T-cell (primary cell): ENCODE results near the gene RGL1. TPM values are rescaled to one million over a fixed set of nuclear protein-coding genes. Genes with fewer than 3 reads are reported as not detected.
A peak's percentile ranks its signal among the peaks of the same experiment; 100 is the strongest.

Experiments
- ATAC-seq, 4 experiments: fragments of 200-7000 bp in 3 of 4; fragments of 150-1000 bp in 1 of 4; cut with Tn5 transposase; replicated peaks in 1 of 4; 1 replicate in 3 of 4; 2 replicates in 1 of 4; pipeline ENCODE4 v1.10.0; 2021; ENCODE audit warnings: moderate library complexity in 3 of 4, mild to moderate bottlenecking in 2 of 4, moderate number of reproducible peaks in 1 of 4
- CTCF ChIA-PET, 2 donors: fragments of 300-600 bp; sonication (Branson Sonifier 250); formaldehyde crosslinking; loops; one replicate each; lab custom pipeline; 2022; ENCODE audit warnings: antibody characterized with exemption in 2 of 2; lab: Charles Lee
- POLR2A ChIA-PET, 2 donors: fragments of 300-600 bp; sonication (Branson Sonifier 250); formaldehyde crosslinking; loops; one replicate each; lab custom pipeline; 2022; ENCODE audit warnings: antibody characterized with exemption in 2 of 2; lab: Charles Lee
- DNase-seq, 35 experiments: peaks; one replicate each; pipeline versions ENCODE4 v3.0.0 to v3.0.0-alpha.2; 2013 to 2023
- H3K27ac ChIP-seq: one replicate; pipeline ENCODE4 v1.5.1; 2013; ENCODE audit warnings: low read length
- H3K27me3 ChIP-seq, 2 experiments: replicated peaks in 1 of 2; 1 replicate in 1 of 2; 2 replicates in 1 of 2; pipeline versions ENCODE4 v1.6.1 to v1.7.0; 2013; ENCODE audit warnings: low read length in 1 of 2, mixed read lengths in 1 of 2; ENCODE audit not compliant: control insufficient read depth in 2 of 2, insufficient read depth in 2 of 2; ENCODE audit errors: extremely low read depth in 1 of 2
- H3K36me3 ChIP-seq, 2 donors: 1 replicate in 1 of 2; 2 replicates in 1 of 2; pipeline versions ENCODE4 v1.6.1 to v1.7.0; 2013; ENCODE audit warnings: low read length in 1 of 2; ENCODE audit not compliant: control insufficient read depth in 2 of 2, insufficient read depth in 1 of 2; ENCODE audit errors: extremely low read depth in 1 of 2
- H3K4me1 ChIP-seq, 2 experiments: 1 replicate in 1 of 2; 2 replicates in 1 of 2; pipeline versions ENCODE4 v1.6.1 to v1.7.0; 2013; ENCODE audit warnings: low read length in 2 of 2, mixed read lengths in 1 of 2; ENCODE audit not compliant: insufficient read depth in 2 of 2, control insufficient read depth in 1 of 2; ENCODE audit errors: extremely low read depth in 1 of 2
- H3K4me3 ChIP-seq, 2 donors: 1 replicate in 1 of 2; 2 replicates in 1 of 2; pipeline versions ENCODE4 v1.5.1 to v1.7.0; 2013; ENCODE audit warnings: mild to moderate bottlenecking in 2 of 2, low read length in 1 of 2, moderate library complexity in 1 of 2; ENCODE audit not compliant: control insufficient read depth in 1 of 2; ENCODE audit errors: extremely low read depth in 1 of 2
- H3K9me3 ChIP-seq: 2 replicates; pipeline ENCODE4 v1.7.0; 2013
- H3K27ac Mint-ChIP-seq, 2 donors: one replicate each; pipeline ENCODE4 v1.8.0; 2020 to 2021; ENCODE audit warnings: mild to moderate bottlenecking in 2 of 2, mixed read lengths in 2 of 2
- H3K27me3 Mint-ChIP-seq, 2 donors: one replicate each; pipeline ENCODE4 v1.8.0; 2021 to 2022; ENCODE audit warnings: mixed read lengths in 2 of 2
- H3K36me3 Mint-ChIP-seq: one replicate; pipeline ENCODE4 v1.8.0; 2021; ENCODE audit warnings: mixed read lengths
- H3K4me1 Mint-ChIP-seq, 3 donors: one replicate each; pipeline ENCODE4 v1.8.0; 2020 to 2022; ENCODE audit warnings: mixed read lengths in 3 of 3, mild to moderate bottlenecking in 1 of 3
- H3K4me3 Mint-ChIP-seq, 3 donors: one replicate each; pipeline ENCODE4 v1.8.0; 2020 to 2022; ENCODE audit warnings: mild to moderate bottlenecking in 3 of 3, mixed read lengths in 3 of 3, moderate library complexity in 3 of 3
- H3K9me3 Mint-ChIP-seq, 3 donors: one replicate each; pipeline ENCODE4 v1.8.0; 2020 to 2022; ENCODE audit warnings: mixed read lengths in 3 of 3
- WGBS: methylation state at CpG from one replicate; pipeline ENCODE4 v1.1.5; 2013; ENCODE audit warnings: missing lambda C conversion rate; ENCODE audit not compliant: insufficient coverage; 5-methylcytosine and 5-hydroxymethylcytosine counted together
- total RNA-seq, 35 experiments: library from RNA in 6 of 35; stranded (reverse) in 6 of 35; fragments of 120-200 nt in 1 of 35; gene quantifications; one replicate each; pipeline versions ENCODE4 v1.2.1 to v1.2.4 and lab custom pipeline; 2013 to 2026

RGL1 gene
- total RNA-seq, 5 donors from 2014 or later (not counting 1 experiment from before 2014, with no cell fraction given) = 1.7 to 3.3 (median 2.3) TPM

- POLR2A ChIA-PET = no interaction called here
- CTCF ChIA-PET = interaction anchor here (0.7 to 5.7 kb wide), 5 partner anchors 229 to 632 kb away, joined by 3 to 144 read pairs (median 22); partner anchors contain the start of gene APOBEC4 (in 2 of the 2)
- Mint-ChIP-seq H3K4me3 (no peak overlapping the region), H3K27ac (no peak overlapping the region), H3K9me3 (no peaks in the 10 kb centered on the region), H3K4me1 (peaks cover 11 to 16% (median 12%) of the 10 kb centered on the region in 3 donors), H3K27me3 (no peaks in the 10 kb centered on the region), H3K36me3 (peaks cover 11% of the 10 kb centered on the region)
- peaks cover 2 to 8% of the 10 kb centered on the region in 2 experiments for H3K4me1 ChIP-seq
- ATAC-seq (no peak), DNase-seq (no peak)
- 86% methylated on average over 1 of the region's 3 CpGs for WGBS
- no peak overlapping the region for H3K27ac ChIP-seq
- no peak overlapping the region for H3K4me3 ChIP-seq
- H3K9me3 ChIP-seq = no peaks in the 10 kb centered on the region
- no peaks in the 10 kb centered on the region for H3K36me3 ChIP-seq
- H3K27me3 ChIP-seq = no peaks in the 10 kb centered on the region
Measured at GRCh38 chr1:183914276-183914675, 109.4 kb downstream of the RGL1 start.

GRCh38 chr1:183914891-183915290 lies 110.0 kb downstream of the RGL1 start:
- H3K4me3 Mint-ChIP-seq = no peak overlapping the region
- no peaks in the 10 kb centered on the region for H3K9me3 Mint-ChIP-seq
- no peaks in the 10 kb centered on the region for H3K27me3 Mint-ChIP-seq
- Histone ChIP-seq H3K4me3 (no peak overlapping the region), H3K9me3 (no peaks in the 10 kb centered on the region), H3K4me1 (peaks cover 2 to 8% of the 10 kb centered on the region in 2 experiments), H3K27ac (no peak overlapping the region), H3K36me3 (no peaks in the 10 kb centered on the region), H3K27me3 (no peaks in the 10 kb centered on the region)
- peaks cover 15% of the 10 kb centered on the region for H3K36me3 Mint-ChIP-seq
- ChIA-PET POLR2A (no interaction called here), CTCF (interaction anchor here (0.6 to 5.7 kb wide), 13 partner anchors 10 to 654 kb away, joined by 3 to 144 read pairs (median 5); partner anchors contain the start of gene APOBEC4 (in 2 of the 2))
- no peak for ATAC-seq
- H3K4me1 Mint-ChIP-seq = peaks cover 11 to 14% (median 12%) of the 10 kb centered on the region in 3 donors
- H3K27ac Mint-ChIP-seq = no peak overlapping the region
- DNase-seq = no peak

GRCh38 chr1:183915625-183916510 lies 110.9 kb downstream of the RGL1 start:
- peak; percentile 22 to 88 (median 57) for DNase-seq
- CTCF ChIA-PET = interaction anchor here (0.5 to 5.7 kb wide), 40 partner anchors 8 to 1554 kb away, joined by 3 to 144 read pairs (median 4); partner anchors contain the start of genes APOBEC4 (in 2 of the 2) and TSEN15 (in 2 of the 2)
- Mint-ChIP-seq H3K4me3 (no peak overlapping the region), H3K9me3 (no peaks in the 10 kb centered on the region), H3K4me1 (peaks cover 11 to 13% (median 12%) of the 10 kb centered on the region in 3 donors), H3K36me3 (peaks cover 15% of the 10 kb centered on the region), H3K27me3 (no peaks in the 10 kb centered on the region), H3K27ac (peak overlapping the region; percentile 71 to 81)
- no peaks in the 10 kb centered on the region for H3K36me3 ChIP-seq
- H3K27me3 ChIP-seq = no peaks in the 10 kb centered on the region
- H3K27ac ChIP-seq = no peak overlapping the region
- H3K9me3 ChIP-seq = no peaks in the 10 kb centered on the region
- WGBS = 9% methylated on average over 8 of the region's 10 CpGs
- H3K4me3 ChIP-seq = no peak overlapping the region
- peaks cover 2 to 8% of the 10 kb centered on the region in 2 experiments for H3K4me1 ChIP-seq
- POLR2A ChIA-PET = interaction anchor here in 1 of 2 donors (0.6 kb wide), 2 partner anchors 11 to 260 kb away, joined by 3 read pairs; no protein-coding TSS in a partner anchor
- peak; percentile 91 to 98 (median 97) for ATAC-seq

- Mint-ChIP-seq H3K4me3 (no peak overlapping the region), H3K27ac (peak overlapping the region; percentile 71 to 81), H3K27me3 (no peaks in the 10 kb centered on the region), H3K36me3 (peaks cover 15% of the 10 kb centered on the region), H3K9me3 (no peaks in the 10 kb centered on the region), H3K4me1 (peaks cover 11 to 13% (median 12%) of the 10 kb centered on the region in 3 donors)
- peaks cover 2 to 8% of the 10 kb centered on the region in 2 experiments for H3K4me1 ChIP-seq
- DNase-seq (no peak), ATAC-seq (no peak)
- H3K27me3 ChIP-seq = no peaks in the 10 kb centered on the region
- H3K9me3 ChIP-seq = no peaks in the 10 kb centered on the region
- ChIA-PET POLR2A (interaction anchor here in 1 of 2 donors (0.6 kb wide), 2 partner anchors 12 to 261 kb away, joined by 3 read pairs; no protein-coding TSS in a partner anchor), CTCF (interaction anchor here (0.6 to 5.7 kb wide), 32 partner anchors 9 to 640 kb away, joined by 3 to 144 read pairs (median 4); partner anchors contain the start of genes APOBEC4 (in 2 of the 2) and TSEN15 (in 2 of the 2))
- H3K27ac ChIP-seq = no peak overlapping the region
- no CpG with 5 or more reads among the region's 8 CpGs for WGBS
- no peak overlapping the region for H3K4me3 ChIP-seq
- no peaks in the 10 kb centered on the region for H3K36me3 ChIP-seq
Measured at GRCh38 chr1:183916574-183916973, 111.7 kb downstream of the RGL1 start.

GRCh38 chr1:183918589-183918988 lies 113.7 kb downstream of the RGL1 start:
- no peaks in the 10 kb centered on the region for H3K9me3 ChIP-seq
- no peak overlapping the region for H3K4me3 ChIP-seq
- H3K36me3 ChIP-seq = no peaks in the 10 kb centered on the region
- DNase-seq (no peak), ATAC-seq (no peak)
- peaks cover 0 to 3% of the 10 kb centered on the region in 2 experiments for H3K27me3 ChIP-seq
- H3K4me1 ChIP-seq = peaks cover 2 to 8% of the 10 kb centered on the region in 2 experiments
- CTCF ChIA-PET = interaction anchor here in 1 of 2 donors (1.1 kb wide), 1 partner anchor 263 kb away, joined by 3 read pairs; no protein-coding TSS in a partner anchor
- no CpG with 5 or more reads among the region's 6 CpGs for WGBS
- no peaks in the 10 kb centered on the region for H3K9me3 Mint-ChIP-seq
- H3K27ac Mint-ChIP-seq = no peak overlapping the region
- peaks cover 11 to 13% (median 12%) of the 10 kb centered on the region in 3 donors for H3K4me1 Mint-ChIP-seq
- H3K27me3 Mint-ChIP-seq = no peaks in the 10 kb centered on the region
- POLR2A ChIA-PET = no interaction called here
- H3K27ac ChIP-seq = no peak overlapping the region
- peaks cover 15% of the 10 kb centered on the region for H3K36me3 Mint-ChIP-seq
- no peak overlapping the region for H3K4me3 Mint-ChIP-seq

GRCh38 chr1:183920651-183921050 lies 115.7 kb downstream of the RGL1 start:
- Histone ChIP-seq H3K36me3 (no peaks in the 10 kb centered on the region), H3K4me1 (peaks cover 1 to 7% of the 10 kb centered on the region in 2 experiments), H3K9me3 (no peaks in the 10 kb centered on the region), H3K27ac (no peak overlapping the region), H3K4me3 (no peak overlapping the region), H3K27me3 (peaks cover 0 to 3% of the 10 kb centered on the region in 2 experiments)
- H3K9me3 Mint-ChIP-seq = no peaks in the 10 kb centered on the region
- POLR2A ChIA-PET = no interaction called here
- H3K27ac Mint-ChIP-seq = peak overlapping the region in 1 of 2 donors; percentile 11
- WGBS = 83% methylated on average over 1 of the region's 3 CpGs
- DNase-seq (no peak), ATAC-seq (no peak)
- peaks cover 22% of the 10 kb centered on the region for H3K36me3 Mint-ChIP-seq
- H3K27me3 Mint-ChIP-seq = no peaks in the 10 kb centered on the region
- no peak overlapping the region for H3K4me3 Mint-ChIP-seq
- CTCF ChIA-PET = interaction anchor here in 1 of 2 donors (0.5 to 1.4 kb wide), 2 partner anchors 265 to 1156 kb away, joined by 3 to 4 read pairs; no protein-coding TSS in a partner anchor
- H3K4me1 Mint-ChIP-seq = peaks cover 9 to 10% (median 9%) of the 10 kb centered on the region in 3 donors
